HG03064 (cell line): Measurements from ENCODE around the gene ZFP62.
"Not testable (repeated sequence)": the region's sequence is repeated elsewhere in the genome, so short reads cannot be mapped to it uniquely, and the experiment has no call there.

Experiments used
- ATAC-seq: cut with Tn5 transposase; IDR thresholded peaks from one replicate; pipeline ENCODE4 v1.9.1; 2021; ENCODE audit warnings: low read depth; ENCODE audit not compliant: unreplicated experiment

Gene ZFP62

GRCh38 chr5:180831139-180832093 lies 29.7 kb downstream of the ZFP62 start:
- peak; percentile 62 for ATAC-seq

- peak; percentile 38 for ATAC-seq
Measured at GRCh38 chr5:180830253-180831138, 30.6 kb downstream of the ZFP62 start.

DNA sequence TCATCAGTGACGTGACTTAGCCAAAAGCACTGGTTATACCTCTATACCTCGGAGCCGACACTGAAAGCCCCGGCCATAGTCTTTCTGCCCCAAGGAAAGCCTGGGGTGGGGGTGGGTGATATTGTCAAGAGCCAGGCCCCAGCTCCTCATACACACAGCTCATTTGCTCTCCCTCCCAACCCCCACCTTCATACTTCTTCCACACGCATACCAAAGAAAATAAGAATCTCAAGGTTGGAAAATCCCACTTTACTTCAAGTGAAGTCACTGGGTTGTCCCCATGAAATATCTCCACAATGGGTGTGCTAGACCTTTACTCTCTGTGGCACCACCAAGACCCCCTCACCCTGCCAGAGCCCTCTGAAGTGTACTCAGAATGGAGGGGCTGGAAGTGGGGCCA lies 31.4 kb downstream of the ZFP62 start:
- no peak for ATAC-seq

- ATAC-seq, result not testable (repeated sequence)
Measured at GRCh38 chr5:180828756-180829531, 32.1 kb downstream of the ZFP62 start.

- ATAC-seq, result not testable (repeated sequence)
Measured at GRCh38 chr5:180827374-180827773, 33.7 kb downstream of the ZFP62 start.

DNA sequence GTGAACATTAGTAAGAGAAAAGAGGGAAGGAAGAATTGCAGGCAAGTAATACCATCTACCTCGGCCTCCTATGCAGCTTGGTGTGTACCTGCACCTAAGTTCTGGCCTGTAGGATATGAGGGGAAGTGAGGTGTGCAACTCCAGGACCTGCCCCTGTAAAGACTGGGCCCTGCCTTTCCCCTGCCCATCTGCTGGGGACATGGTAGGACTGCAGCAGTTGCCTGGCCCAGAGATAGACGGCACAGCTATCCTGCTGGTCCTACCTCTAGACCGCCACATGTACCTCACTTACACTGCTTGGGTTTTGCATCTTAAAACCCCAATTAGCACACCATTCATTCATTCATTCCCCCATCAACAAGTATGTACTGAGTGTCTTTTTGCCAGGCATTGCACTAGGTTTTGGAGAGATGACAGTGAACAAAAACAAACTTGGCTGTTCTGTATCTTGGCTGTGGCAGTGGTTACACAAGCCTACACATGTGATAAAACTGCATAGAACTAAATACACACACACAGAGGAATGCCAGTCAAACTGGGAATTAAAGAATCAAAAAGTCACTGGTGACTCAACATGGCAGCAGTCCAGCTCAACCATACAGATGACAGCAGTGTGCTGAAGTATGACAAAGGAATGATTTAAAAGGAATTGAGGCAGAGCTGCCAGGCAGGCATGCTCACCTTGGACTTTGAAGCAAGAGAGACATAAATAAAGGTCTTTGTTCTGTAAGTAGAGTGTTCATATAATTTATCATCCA lies 35.1 kb downstream of the ZFP62 start:
- no peak for ATAC-seq

GRCh38 chr5:180824630-180825476 lies 36.2 kb downstream of the ZFP62 start:
- ATAC-seq, result no peak

DNA sequence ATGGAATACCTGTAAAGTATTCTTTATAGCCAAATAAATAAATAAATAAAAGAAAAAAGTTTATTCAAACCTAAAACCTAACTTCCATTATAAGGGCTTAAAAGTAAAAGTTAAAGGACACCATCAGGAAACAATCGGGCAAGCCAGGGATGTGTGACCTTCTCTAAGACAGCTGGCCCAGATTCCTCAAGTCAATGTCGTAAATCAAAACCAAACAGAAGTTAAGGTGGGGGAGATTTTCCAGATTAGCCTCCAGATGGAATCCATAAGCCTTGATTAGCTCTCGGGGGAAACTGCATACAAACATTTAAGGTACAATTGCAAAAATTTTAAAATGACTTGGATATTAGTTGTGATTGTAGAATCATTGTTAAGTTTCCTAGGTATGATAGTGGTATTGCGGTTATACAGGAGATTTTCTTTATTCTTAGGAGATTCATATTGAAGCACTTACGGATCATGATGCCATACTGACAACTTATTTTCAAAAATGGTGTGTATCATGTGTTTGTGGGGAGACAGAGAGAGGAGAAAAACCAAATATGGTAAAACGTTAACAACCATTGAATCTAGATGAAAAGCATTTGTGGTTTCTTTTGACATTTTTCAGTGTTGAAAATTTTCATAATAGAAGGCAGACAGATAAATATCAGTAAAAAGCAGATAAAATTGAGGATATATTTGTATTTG lies 37.0 kb downstream of the ZFP62 start:
- no peak for ATAC-seq

DNA sequence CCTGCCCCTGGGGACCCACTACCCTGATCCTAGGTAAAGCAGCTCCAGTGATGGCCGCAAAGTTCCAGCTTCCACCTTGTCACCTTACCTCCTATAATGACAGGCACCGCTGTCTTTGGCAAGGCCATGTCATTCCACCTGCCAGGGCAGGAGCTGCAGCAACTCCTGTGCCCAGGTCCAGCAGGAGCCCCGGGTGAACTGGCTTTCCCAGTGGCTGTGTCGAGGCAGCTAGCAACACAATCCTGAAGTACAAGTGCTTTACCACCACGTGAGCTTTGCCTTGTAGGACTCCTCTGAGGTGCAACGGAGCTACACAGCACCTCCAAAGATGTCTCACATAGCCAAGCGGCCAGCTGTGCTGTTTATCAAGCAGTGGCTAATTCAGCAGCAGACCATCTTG lies 37.7 kb downstream of the ZFP62 start:
- ATAC-seq, result no peak

- no peak for ATAC-seq
Measured at GRCh38 chr5:180821538-180821937, 39.5 kb downstream of the ZFP62 start.

- peak; percentile 64 for ATAC-seq
Measured at GRCh38 chr5:180820788-180821321, 40.2 kb downstream of the ZFP62 start.

GRCh38 chr5:180818677-180819341 lies 42.3 kb downstream of the ZFP62 start:
- no peak for ATAC-seq

DNA sequence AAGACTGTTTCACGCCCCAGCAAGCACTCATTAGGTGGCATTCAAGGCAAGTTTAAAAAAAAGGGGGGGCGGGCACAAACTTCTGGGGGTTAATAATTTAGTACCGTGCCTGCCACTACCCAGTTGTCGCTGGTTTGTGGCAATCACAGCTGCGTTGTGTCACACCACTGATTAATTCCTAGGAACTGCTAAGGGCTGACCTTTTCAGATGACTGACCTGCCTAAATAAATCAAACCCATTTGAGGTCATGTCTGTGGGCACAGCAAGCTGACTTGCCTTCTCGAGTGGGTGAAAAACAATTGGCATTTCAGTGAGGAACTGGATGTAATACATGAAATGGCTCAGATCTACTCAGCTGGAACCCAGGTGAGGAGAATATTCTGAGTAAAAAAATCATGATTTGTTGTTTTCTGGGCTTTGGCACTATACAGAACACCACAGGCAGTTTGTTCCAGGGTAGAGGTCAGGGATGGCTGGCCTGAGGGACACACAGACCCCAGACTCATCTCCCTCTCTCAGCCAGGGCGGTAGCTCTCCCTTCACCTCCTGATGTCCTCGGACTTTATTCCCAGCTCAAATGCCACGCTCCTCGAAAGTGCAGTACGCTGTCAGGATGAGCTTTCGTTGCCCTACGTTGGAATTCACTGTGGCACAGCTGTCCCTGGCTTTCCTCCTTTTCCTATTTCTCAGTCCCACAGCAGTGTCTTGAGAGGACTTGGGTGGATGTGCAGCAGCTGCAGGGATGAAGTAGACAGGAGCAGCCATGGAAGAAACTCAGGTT lies 43.0 kb downstream of the ZFP62 start:
- ATAC-seq, result no peak

- ATAC-seq, result no peak
Measured at GRCh38 chr5:180816608-180817534, 44.2 kb downstream of the ZFP62 start.

GRCh38 chr5:180815293-180815917 lies 45.7 kb downstream of the ZFP62 start:
- ATAC-seq, result no peak
